GM12892 (cell line): ENCODE results near the gene HMGCS2.

Experiments
- POLR2A ChIP-seq: IDR thresholded peaks from 2 replicates; pipeline ENCODE4 v1.6.1; 2011; ENCODE audit warnings: low read depth, low read length, control low read depth
- POLR2AphosphoS5 ChIP-seq: IDR thresholded peaks from 2 replicates; pipeline ENCODE4 v1.6.1; 2011; ENCODE audit warnings: low read depth, low read length, control low read depth
- TAF1 ChIP-seq: IDR thresholded peaks from 2 replicates; pipeline ENCODE4 v1.6.1; 2011; ENCODE audit warnings: low read depth, mild to moderate bottlenecking, control low read depth, low read length, borderline replicate concordance

DNA sequence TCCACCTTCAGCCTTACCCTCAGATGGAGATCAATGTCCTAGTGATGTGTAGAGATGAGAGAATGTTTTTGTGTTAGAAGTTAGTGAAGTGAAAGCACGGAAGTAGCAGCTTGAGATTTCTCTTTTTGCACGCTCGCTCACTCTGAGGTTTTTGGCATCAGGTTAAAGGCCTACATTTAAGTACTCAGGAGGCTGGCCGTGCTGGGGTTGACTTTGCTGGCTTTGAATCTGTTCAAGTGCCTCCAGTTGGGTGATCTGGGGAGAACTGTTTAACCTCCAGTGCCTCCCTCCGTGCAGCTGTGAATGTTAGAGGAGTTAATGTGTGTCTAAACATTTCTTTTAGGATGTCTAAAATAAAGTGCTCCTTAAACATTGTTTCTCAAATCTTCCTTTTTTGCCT is 43.1 kb downstream of the HMGCS2 start:
- TF ChIP-seq TAF1 (no peak), POLR2A (no peak), POLR2AphosphoS5 (no peak)
